GM12892 (cell line): ENCODE measurements around the gene TSPAN9.

Experiments used
- POLR2A ChIP-seq: IDR thresholded peaks from 2 replicates; pipeline ENCODE4 v1.6.1; 2011; ENCODE audit warnings: low read depth, low read length, control low read depth
- POLR2AphosphoS5 ChIP-seq: IDR thresholded peaks from 2 replicates; pipeline ENCODE4 v1.6.1; 2011; ENCODE audit warnings: low read depth, low read length, control low read depth
- TAF1 ChIP-seq: IDR thresholded peaks from 2 replicates; pipeline ENCODE4 v1.6.1; 2011; ENCODE audit warnings: low read depth, mild to moderate bottlenecking, control low read depth, low read length, borderline replicate concordance

GRCh38 chr12:3266638-3267037, 189.5 kb downstream of the TSPAN9 start:
- TF ChIP-seq POLR2AphosphoS5 (no peak), TAF1 (no peak), POLR2A (no peak)
